PC-3 (cell line): ENCODE data around the gene SEL1L. TPM values are rescaled to one million over a fixed set of nuclear protein-coding genes. Genes with fewer than 3 reads are reported as not detected.

ENCODE experiments used
- ATAC-seq: fragments of 200-7000 bp; cut with Tn5 transposase; 2 replicates; pipeline ENCODE4 v1.9.1; 2020; ENCODE audit warnings: mild to moderate bottlenecking, moderate library complexity
- BruUV-seq: library from RNA; stranded (reverse); fragments of 400-500 nt; replicated peaks from 2 replicates; lab custom pipeline; 2021; lab: Mats Ljungman, UMichigan
- CTCF ChIA-PET: fragments of 300-600 bp; sonication (Branson Sonifier 250); formaldehyde crosslinking; loops from one replicate; lab custom pipeline; 2022; ENCODE audit warnings: antibody characterized with exemption; lab: Charles Lee
- POLR2A ChIA-PET: fragments of 300-600 bp; sonication (Branson Sonifier 250); formaldehyde crosslinking; loops from one replicate; lab custom pipeline; 2022; ENCODE audit warnings: antibody characterized with exemption; ENCODE audit not compliant: unreplicated experiment; lab: Charles Lee
- DNase-seq: peaks from one replicate; pipeline ENCODE4 v3.0.0-alpha.2; 2015
- H2AFZ ChIP-seq: fragments of 300-600 bp; sonication (generic); 2 replicates; pipeline ENCODE4 v1.6.0; 2016; ENCODE audit warnings: antibody characterized with exemption, low read length
- H3F3A ChIP-seq: fragments of 300-600 bp; sonication (generic); one replicate; pipeline ENCODE4 v1.6.0; 2017; ENCODE audit warnings: antibody characterized with exemption, low read length, control low read depth, mild to moderate bottlenecking; ENCODE audit not compliant: unreplicated experiment
- H3K27ac ChIP-seq: fragments of 300-600 bp; sonication (generic); 2 replicates; pipeline ENCODE4 v1.5.1; 2016; ENCODE audit warnings: mild to moderate bottlenecking, low read length
- H3K27me3 ChIP-seq: fragments of 300-600 bp; sonication (generic); 2 replicates; pipeline ENCODE4 v1.6.1; 2016; ENCODE audit warnings: low read length, mixed read lengths
- H3K36me3 ChIP-seq: fragments of 300-600 bp; sonication (generic); 2 replicates; pipeline ENCODE4 v1.6.1; 2016; ENCODE audit warnings: low read depth, mixed run types, low read length, mixed read lengths
- H3K4me1 ChIP-seq: fragments of 300-600 bp; sonication (generic); 2 replicates; pipeline ENCODE4 v1.5.1; 2016; ENCODE audit warnings: low read length; ENCODE audit not compliant: insufficient read depth
- H3K4me2 ChIP-seq: fragments of 300-600 bp; sonication (generic); 2 replicates; pipeline ENCODE4 v1.6.0; 2016; ENCODE audit warnings: low read length
- H3K4me3 ChIP-seq: fragments of 300-600 bp; sonication (generic); 2 replicates; pipeline ENCODE4 v1.5.1; 2016; ENCODE audit warnings: mild to moderate bottlenecking, low read length, mixed read lengths
- H3K79me2 ChIP-seq: fragments of 300-600 bp; sonication (generic); 2 replicates; pipeline ENCODE4 v1.6.1; 2017; ENCODE audit warnings: low read length, mixed read lengths
- H3K9ac ChIP-seq: fragments of 300-600 bp; sonication (generic); 2 replicates; pipeline ENCODE4 v1.6.0; 2016; ENCODE audit warnings: mild to moderate bottlenecking, low read length
- H3K9me2 ChIP-seq: fragments of 300-600 bp; sonication (generic); replicated peaks from 2 replicates; pipeline ENCODE4 v1.6.1; 2016; ENCODE audit warnings: mixed run types, low read length, mixed read lengths
- H3K9me3 ChIP-seq: fragments of 300-600 bp; sonication (generic); 2 replicates; pipeline ENCODE4 v1.6.1; 2016; ENCODE audit warnings: low read length, mixed read lengths
- H4K20me1 ChIP-seq: fragments of 300-600 bp; sonication (generic); 2 replicates; pipeline ENCODE4 v1.6.1; 2016; ENCODE audit warnings: low read length, mixed read lengths
- CTCF ChIP-seq: fragments of 300-600 bp; sonication (generic); conservative IDR thresholded peaks from 2 replicates; pipeline ENCODE4 v1.5.1; 2017; ENCODE audit warnings: antibody characterized with exemption, low read depth, mild to moderate bottlenecking, low read length
- EZH2 ChIP-seq: fragments of 300-600 bp; sonication (generic); IDR thresholded peaks from one replicate; pipeline ENCODE4 v1.6.1; 2017; ENCODE audit warnings: antibody characterized with exemption, mild to moderate bottlenecking, low read length; ENCODE audit not compliant: unreplicated experiment
- EZH2phosphoT487 ChIP-seq: fragments of 300-600 bp; sonication (generic); IDR thresholded peaks from 2 replicates; pipeline ENCODE4 v1.6.1; 2018; ENCODE audit warnings: mild to moderate bottlenecking, antibody characterized with exemption, low read length, borderline replicate concordance
- intact Hi-C: fragments of 100-400 bp; cut with micrococcal nuclease; formaldehyde crosslinking; loops from 2 replicates; pipeline ENCODE4 v1.9.0; 2023
- total RNA-seq: library from RNA; depleted of rRNA; stranded (reverse); fragments of >200 nt; gene quantifications from 2 replicates; pipeline ENCODE4 v1.2.3, GENCODE V29; 2014

SEL1L gene
- total RNA-seq, 1 experiment from 2014 or later, result 46.9 TPM

DNA sequence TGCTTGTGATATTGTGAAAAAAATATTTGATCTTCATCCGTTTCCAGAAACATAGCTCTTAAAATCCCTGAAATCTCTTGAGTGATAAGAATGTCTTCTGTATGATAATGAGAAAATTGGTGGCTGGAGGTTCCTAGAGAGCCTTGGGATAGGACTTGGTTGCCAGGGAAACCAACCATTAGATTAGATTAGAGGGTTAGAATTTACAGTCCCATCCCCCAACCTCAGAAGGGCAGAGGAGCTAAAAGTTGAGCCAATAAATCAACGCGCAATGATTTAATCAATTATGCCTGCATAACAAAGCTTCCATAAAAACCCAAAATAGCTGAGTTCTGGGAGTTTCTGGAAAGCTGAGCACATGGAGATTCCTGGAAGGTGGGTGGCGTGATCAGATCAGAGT, 10.6 kb downstream of the SEL1L start:
- H3K9me2 ChIP-seq, result no peaks in the 10 kb centered on the region
- no peaks in the 10 kb centered on the region for H3K27me3 ChIP-seq
- H2AFZ ChIP-seq, result no peak overlapping the region
- no peaks in the 10 kb centered on the region for H4K20me1 ChIP-seq
- no peak overlapping the region for H3K4me2 ChIP-seq
- ChIA-PET CTCF (no interaction called here), POLR2A (interaction anchor here (0.6 kb wide), 1 partner anchor 16 kb away, joined by 6 read pairs; no protein-coding TSS in a partner anchor)
- TF ChIP-seq EZH2, result no peak
- TF ChIP-seq CTCF, result no peak
- TF ChIP-seq EZH2phosphoT487, result no peak
- peaks cover 25% of the 10 kb centered on the region for H3K36me3 ChIP-seq
- BruUV-seq, result no TSS peak
- no peaks in the 10 kb centered on the region for H3F3A ChIP-seq
- H3K4me3 ChIP-seq, result no peak overlapping the region
- H3K9me3 ChIP-seq, result no peaks in the 10 kb centered on the region
- peaks cover 2% of the 10 kb centered on the region; the same call in 1 of the 2 replicates for H3K79me2 ChIP-seq
- H3K9ac ChIP-seq, result no peak overlapping the region
- H3K4me1 ChIP-seq, result 0 out of 2 replicates have a peak, but pooled peaks cover 6% of the 10 kb centered on the region
- intact Hi-C loops, result no loop called here
- H3K27ac ChIP-seq, result no peak overlapping the region
- ATAC-seq (no peak), DNase-seq (no peak)

- Histone ChIP-seq H3K4me2 (no peak overlapping the region), H3K27ac (no peak overlapping the region), H3K9ac (no peak overlapping the region), H3K4me3 (no peak overlapping the region), H3K79me2 (no peaks in the 10 kb centered on the region), H4K20me1 (no peaks in the 10 kb centered on the region), H2AFZ (no peak overlapping the region), H3K27me3 (no peaks in the 10 kb centered on the region), H3K9me3 (no peaks in the 10 kb centered on the region), H3K9me2 (no peaks in the 10 kb centered on the region), H3K36me3 (peaks cover 27% of the 10 kb centered on the region), H3F3A (no peaks in the 10 kb centered on the region), H3K4me1 (peaks cover 13% of the 10 kb centered on the region; the same call in 1 of the 2 replicates)
- DNase-seq, result no peak
- ChIA-PET CTCF (no interaction called here), POLR2A (no interaction called here)
- intact Hi-C loops, result no loop called here
- TF ChIP-seq CTCF, result no peak
- no peak for TF ChIP-seq EZH2
- TF ChIP-seq EZH2phosphoT487, result no peak
- ATAC-seq, result no peak
- no TSS peak for BruUV-seq
These were observed 12.3 kb downstream of the SEL1L start for GRCh38 chr14:81521356-81521755.

DNA sequence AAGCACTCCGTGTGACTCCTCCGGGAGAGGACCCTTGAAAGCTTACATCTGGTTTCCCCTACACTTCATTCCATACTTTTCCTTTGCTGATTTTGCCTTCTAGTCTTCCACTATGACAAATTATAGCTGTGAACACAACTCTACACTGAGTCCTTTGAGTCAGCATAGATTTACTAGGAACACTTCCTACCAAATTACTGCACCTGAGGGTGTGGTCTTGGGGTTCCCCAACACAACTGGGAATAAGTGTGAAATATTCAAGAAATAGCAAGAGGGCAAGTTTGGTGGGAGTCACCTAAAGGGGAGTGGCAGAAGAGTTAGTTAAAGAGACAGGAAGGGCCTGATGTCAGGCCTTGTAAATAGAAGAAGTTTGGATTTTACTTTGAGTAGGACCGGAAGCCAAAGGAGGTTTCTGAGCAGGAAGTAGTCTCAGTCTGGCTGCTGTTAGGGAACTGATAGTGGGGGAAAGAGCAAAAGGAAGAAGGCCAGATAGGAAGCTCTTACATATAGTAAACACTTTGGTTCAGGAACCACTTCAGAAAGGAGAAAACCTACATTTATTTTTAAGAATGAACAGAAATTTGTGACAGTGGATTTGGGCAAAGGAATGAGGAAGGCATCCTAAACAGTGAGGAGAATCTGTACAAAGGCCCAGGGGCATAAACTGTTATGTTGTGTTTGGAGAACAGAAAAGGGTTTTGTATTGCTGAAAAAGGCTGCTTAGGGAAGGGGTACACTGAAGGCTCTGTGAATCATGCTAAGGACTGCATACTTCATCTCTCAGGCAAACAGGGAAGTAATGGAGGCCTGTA, 14.2 kb downstream of the SEL1L start:
- ATAC-seq, result peak; percentile 39
- H2AFZ ChIP-seq, result no peak overlapping the region
- no peaks in the 10 kb centered on the region for H3K9me2 ChIP-seq
- no peak overlapping the region for H3K4me2 ChIP-seq
- intact Hi-C loops, result no loop called here
- CTCF ChIA-PET, result no interaction called here
- no peaks in the 10 kb centered on the region for H4K20me1 ChIP-seq
- H3F3A ChIP-seq, result no peaks in the 10 kb centered on the region
- POLR2A ChIA-PET, result no interaction called here
- no peaks in the 10 kb centered on the region for H3K27me3 ChIP-seq
- no peak overlapping the region for H3K4me3 ChIP-seq
- H3K4me1 ChIP-seq, result peaks cover 13% of the 10 kb centered on the region; the same call in 1 of the 2 replicates
- H3K9ac ChIP-seq, result no peak overlapping the region
- H3K9me3 ChIP-seq, result no peaks in the 10 kb centered on the region
- peaks cover 23% of the 10 kb centered on the region for H3K36me3 ChIP-seq
- no peak for DNase-seq
- no peak overlapping the region for H3K27ac ChIP-seq
- no peaks in the 10 kb centered on the region for H3K79me2 ChIP-seq
- TF ChIP-seq EZH2phosphoT487 (no peak), EZH2 (no peak), CTCF (no peak)
- BruUV-seq, result no TSS peak
